ENCODE results near the gene LOXL4.

The LOXL4 gene

DNA sequence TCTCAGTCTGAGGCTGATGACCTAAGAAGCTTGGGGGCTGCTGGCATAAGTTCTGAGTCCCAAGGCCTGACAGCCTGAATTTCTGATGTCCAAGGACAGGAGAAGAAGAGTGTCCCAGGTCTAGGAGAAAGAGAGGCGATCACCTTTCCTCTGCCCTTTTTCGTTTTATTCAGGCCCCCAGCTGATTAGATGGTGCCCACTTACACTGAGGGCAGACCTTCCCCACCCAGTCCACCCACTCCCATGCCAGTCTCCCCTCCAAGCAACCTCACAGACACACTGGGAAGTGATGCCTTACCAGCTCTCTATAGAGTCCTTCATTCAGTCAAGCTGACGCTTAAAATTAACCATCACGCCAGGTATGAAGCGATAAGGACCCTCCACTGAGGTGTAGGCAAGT, 19.3 kb upstream of the LOXL4 start:
- H2AFZ ChIP-seq (ENCODE audit: insufficient read depth, low read length, poor library complexity), result no peak overlapping the region
- DNase-seq, result no peak
- no peaks in the 10 kb centered on the region for H3K36me3 ChIP-seq (ENCODE audit: control insufficient read depth in 1 of 2, insufficient read depth in 2 of 2, low read length in 2 of 2)
- H3K79me2 ChIP-seq (ENCODE audit: control insufficient read depth, insufficient read depth, low read length, poor library complexity), result no peaks in the 10 kb centered on the region
- H3K9me3 ChIP-seq (ENCODE audit: insufficient read depth, low read depth, low read length), result no peaks in the 10 kb centered on the region
- no peak overlapping the region for H3K18ac ChIP-seq (ENCODE audit: low read length)
- no peak overlapping the region for H2BK5ac ChIP-seq (ENCODE audit: low read depth, low read length, poor library complexity)
- no peak overlapping the region for H4K91ac ChIP-seq (ENCODE audit: low read depth, low read length)
- no peaks in the 10 kb centered on the region for H3K79me1 ChIP-seq (ENCODE audit: low read length)
- no peak overlapping the region for H3K4ac ChIP-seq (ENCODE audit: low read depth, low read length)
- WGBS (ENCODE audit: extremely low coverage, insufficient coverage, insufficient read length), result no CpG with 5 or more reads among the region's 5 CpGs
- no peak overlapping the region for H4K12ac ChIP-seq (ENCODE audit: low read depth, low read length)
- no peak overlapping the region for H3K4me2 ChIP-seq (ENCODE audit: low read length)
- no peak overlapping the region for H3K9ac ChIP-seq (ENCODE audit: low read length)
- H2BK12ac ChIP-seq (ENCODE audit: low read length), result no peak overlapping the region
- no peaks in the 10 kb centered on the region for H3K4me1 ChIP-seq (ENCODE audit: control insufficient read depth in 1 of 2, insufficient read depth in 2 of 2, low read length in 2 of 2)
- peaks cover 3% of the 10 kb centered on the region for H3K27me3 ChIP-seq (ENCODE audit: insufficient read depth, low read length)
- no peak overlapping the region for H2AK5ac ChIP-seq (ENCODE audit: low read length)
- H3K27ac ChIP-seq (ENCODE audit: low read depth, low read length), result no peak overlapping the region
- no peak overlapping the region for H2BK120ac ChIP-seq (ENCODE audit: insufficient read depth, low read length, poor library complexity)
- H3K4me3 ChIP-seq (ENCODE audit: low read depth, low read length), result no peak overlapping the region
- H3K14ac ChIP-seq (ENCODE audit: low read length), result no peak overlapping the region
- H3K23ac ChIP-seq (ENCODE audit: low read length), result no peak overlapping the region
- H4K8ac ChIP-seq (ENCODE audit: low read depth, low read length), result no peak overlapping the region

DNA sequence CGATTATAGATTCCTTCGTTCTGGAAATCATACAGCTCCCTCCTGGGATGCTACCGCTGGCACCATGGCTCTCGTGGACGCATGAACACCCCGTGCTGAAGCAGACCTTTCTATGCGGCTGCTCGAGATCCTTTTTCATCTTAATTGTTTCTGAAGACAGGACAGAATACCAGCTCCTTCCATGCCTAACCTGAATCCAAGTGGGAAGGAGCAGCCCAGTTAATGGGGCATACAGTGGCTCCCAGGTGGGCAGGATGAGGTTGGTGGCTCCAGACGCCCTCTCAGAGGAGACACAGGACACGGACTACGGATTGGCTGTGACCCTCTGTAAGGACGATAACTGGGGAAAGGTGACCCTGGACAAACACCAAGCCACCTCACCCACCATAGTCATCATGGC, 18.4 kb upstream of the LOXL4 start:
- Histone ChIP-seq H3K9me3 (ENCODE audit: insufficient read depth, low read depth, low read length) (peaks cover 2% of the 10 kb centered on the region), H2AFZ (ENCODE audit: insufficient read depth, low read length, poor library complexity) (no peak overlapping the region), H3K4ac (ENCODE audit: low read depth, low read length) (no peak overlapping the region), H3K4me3 (ENCODE audit: low read depth, low read length) (no peak overlapping the region), H4K8ac (ENCODE audit: low read depth, low read length) (no peak overlapping the region), H4K91ac (ENCODE audit: low read depth, low read length) (no peak overlapping the region), H3K4me1 (ENCODE audit: control insufficient read depth in 1 of 2, insufficient read depth in 2 of 2, low read length in 2 of 2) (no peaks in the 10 kb centered on the region), H3K27ac (ENCODE audit: low read depth, low read length) (no peak overlapping the region), H3K36me3 (ENCODE audit: control insufficient read depth in 1 of 2, insufficient read depth in 2 of 2, low read length in 2 of 2) (no peaks in the 10 kb centered on the region), H3K27me3 (ENCODE audit: insufficient read depth, low read length) (peaks cover under 1% of the 10 kb centered on the region), H3K23ac (ENCODE audit: low read length) (no peak overlapping the region), H3K79me1 (ENCODE audit: low read length) (no peaks in the 10 kb centered on the region), H4K12ac (ENCODE audit: low read depth, low read length) (no peak overlapping the region), H3K4me2 (ENCODE audit: low read length) (no peak overlapping the region), H2BK12ac (ENCODE audit: low read length) (no peak overlapping the region), H3K14ac (ENCODE audit: low read length) (no peak overlapping the region), H2BK5ac (ENCODE audit: low read depth, low read length, poor library complexity) (no peak overlapping the region), H2AK5ac (ENCODE audit: low read length) (no peak overlapping the region), H3K18ac (ENCODE audit: low read length) (no peak overlapping the region), H3K9ac (ENCODE audit: low read length) (no peak overlapping the region), H2BK120ac (ENCODE audit: insufficient read depth, low read length, poor library complexity) (no peak overlapping the region), H3K79me2 (ENCODE audit: control insufficient read depth, insufficient read depth, low read length, poor library complexity) (no peaks in the 10 kb centered on the region)
- no peak for DNase-seq
- no CpG with 5 or more reads among the region's 12 CpGs for WGBS (ENCODE audit: extremely low coverage, insufficient coverage, insufficient read length)

DNA sequence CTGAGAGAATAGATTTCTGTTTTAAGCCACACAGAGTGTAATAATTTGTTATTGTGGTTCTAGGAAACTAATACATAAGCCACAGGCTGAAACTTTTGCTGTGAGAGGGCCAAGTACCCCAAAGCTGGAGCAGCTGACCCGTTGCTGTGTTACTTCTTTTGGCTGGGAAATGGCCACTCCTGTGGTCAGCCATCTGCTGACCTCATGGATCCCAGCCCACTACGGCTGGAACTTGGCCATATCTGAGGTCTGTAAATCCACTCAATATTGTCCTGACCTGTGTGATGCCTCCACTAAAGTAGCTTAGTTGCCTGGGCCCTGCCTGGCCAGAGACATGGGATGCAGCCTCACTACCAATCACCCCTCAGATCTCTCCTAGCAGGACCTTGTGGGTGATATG, 17.4 kb upstream of the LOXL4 start:
- no peak overlapping the region for H3K14ac ChIP-seq (ENCODE audit: low read length)
- no peaks in the 10 kb centered on the region for H3K36me3 ChIP-seq (ENCODE audit: control insufficient read depth in 1 of 2, insufficient read depth in 2 of 2, low read length in 2 of 2)
- H3K79me2 ChIP-seq (ENCODE audit: control insufficient read depth, insufficient read depth, low read length, poor library complexity), result no peaks in the 10 kb centered on the region
- H3K4me3 ChIP-seq (ENCODE audit: low read depth, low read length), result no peak overlapping the region
- H4K12ac ChIP-seq (ENCODE audit: low read depth, low read length), result no peak overlapping the region
- H3K23ac ChIP-seq (ENCODE audit: low read length), result no peak overlapping the region
- H3K27me3 ChIP-seq (ENCODE audit: insufficient read depth, low read length), result no peaks in the 10 kb centered on the region
- H2AFZ ChIP-seq (ENCODE audit: insufficient read depth, low read length, poor library complexity), result no peak overlapping the region
- no peak overlapping the region for H2BK120ac ChIP-seq (ENCODE audit: insufficient read depth, low read length, poor library complexity)
- H3K4ac ChIP-seq (ENCODE audit: low read depth, low read length), result no peak overlapping the region
- H2AK5ac ChIP-seq (ENCODE audit: low read length), result no peak overlapping the region
- no peak overlapping the region for H3K9ac ChIP-seq (ENCODE audit: low read length)
- peaks cover 2% of the 10 kb centered on the region for H3K9me3 ChIP-seq (ENCODE audit: insufficient read depth, low read depth, low read length)
- H3K79me1 ChIP-seq (ENCODE audit: low read length), result no peaks in the 10 kb centered on the region
- no peak overlapping the region for H2BK5ac ChIP-seq (ENCODE audit: low read depth, low read length, poor library complexity)
- no peak for DNase-seq
- H3K4me1 ChIP-seq (ENCODE audit: control insufficient read depth in 1 of 2, insufficient read depth in 2 of 2, low read length in 2 of 2), result no peaks in the 10 kb centered on the region
- H4K8ac ChIP-seq (ENCODE audit: low read depth, low read length), result no peak overlapping the region
- no peak overlapping the region for H3K18ac ChIP-seq (ENCODE audit: low read length)
- H2BK12ac ChIP-seq (ENCODE audit: low read length), result no peak overlapping the region
- H4K91ac ChIP-seq (ENCODE audit: low read depth, low read length), result no peak overlapping the region
- H3K4me2 ChIP-seq (ENCODE audit: low read length), result no peak overlapping the region
- H3K27ac ChIP-seq (ENCODE audit: low read depth, low read length), result no peak overlapping the region
- WGBS (ENCODE audit: extremely low coverage, insufficient coverage, insufficient read length), result no CpG with 5 or more reads among the region's 2 CpGs

DNA sequence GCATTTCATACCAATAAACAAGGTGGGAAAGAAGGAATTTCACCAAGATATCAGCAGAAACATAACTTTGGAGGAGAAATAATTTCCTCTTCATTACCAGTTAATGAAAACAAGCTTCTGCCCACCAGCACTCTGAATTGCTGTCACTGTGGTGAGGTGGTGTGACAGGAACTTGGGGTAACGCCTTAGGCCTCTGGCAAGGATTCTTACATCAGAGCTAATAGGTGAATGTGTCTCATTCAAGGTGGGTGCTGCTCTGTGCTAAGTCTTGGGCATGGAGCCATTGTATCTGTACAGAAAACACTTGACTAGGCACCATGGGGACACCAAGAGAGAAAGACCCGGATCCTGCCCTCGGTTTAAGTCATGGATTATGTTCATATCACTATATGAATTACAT, 8.3 kb upstream of the LOXL4 start:
- Histone ChIP-seq H2BK12ac (ENCODE audit: low read length) (no peak overlapping the region), H3K79me1 (ENCODE audit: low read length) (no peaks in the 10 kb centered on the region)
- WGBS (ENCODE audit: extremely low coverage, insufficient coverage, insufficient read length), result no CpG with 5 or more reads among the region's 3 CpGs

More for the DNA sequence above, 8.3 kb upstream of the LOXL4 start:
- peaks cover 2% of the 10 kb centered on the region for H3K9me3 ChIP-seq (ENCODE audit: insufficient read depth, low read depth, low read length)
- no peak overlapping the region for H3K9ac ChIP-seq (ENCODE audit: low read length)
- H4K91ac ChIP-seq (ENCODE audit: low read depth, low read length), result no peak overlapping the region
- DNase-seq, result no peak
- no peak overlapping the region for H3K18ac ChIP-seq (ENCODE audit: low read length)
- H2BK5ac ChIP-seq (ENCODE audit: low read depth, low read length, poor library complexity), result no peak overlapping the region
- H2AFZ ChIP-seq (ENCODE audit: insufficient read depth, low read length, poor library complexity), result no peak overlapping the region
- H3K36me3 ChIP-seq (ENCODE audit: control insufficient read depth in 1 of 2, insufficient read depth in 2 of 2, low read length in 2 of 2), result no peaks in the 10 kb centered on the region
- H3K4me3 ChIP-seq (ENCODE audit: low read depth, low read length), result no peak overlapping the region
- H3K27ac ChIP-seq (ENCODE audit: low read depth, low read length), result no peak overlapping the region
- no peak overlapping the region for H4K8ac ChIP-seq (ENCODE audit: low read depth, low read length)
- no peak overlapping the region for H3K23ac ChIP-seq (ENCODE audit: low read length)
- peaks cover 0 to 3% of the 10 kb centered on the region in 2 experiments for H3K4me1 ChIP-seq (ENCODE audit: control insufficient read depth in 1 of 2, insufficient read depth in 2 of 2, low read length in 2 of 2)
- no peaks in the 10 kb centered on the region for H3K27me3 ChIP-seq (ENCODE audit: insufficient read depth, low read length)
- H2AK5ac ChIP-seq (ENCODE audit: low read length), result no peak overlapping the region
- no peak overlapping the region for H4K12ac ChIP-seq (ENCODE audit: low read depth, low read length)
- H3K4me2 ChIP-seq (ENCODE audit: low read length), result no peak overlapping the region
- H3K4ac ChIP-seq (ENCODE audit: low read depth, low read length), result no peak overlapping the region
- no peak overlapping the region for H3K14ac ChIP-seq (ENCODE audit: low read length)
- H3K79me2 ChIP-seq (ENCODE audit: control insufficient read depth, insufficient read depth, low read length, poor library complexity), result no peaks in the 10 kb centered on the region
- no peak overlapping the region for H2BK120ac ChIP-seq (ENCODE audit: insufficient read depth, low read length, poor library complexity)
